Liver (tissue), 9 donors: ENCODE results near the gene KIF5A. TPM values are rescaled to one million over a fixed set of nuclear protein-coding genes. Genes with fewer than 3 reads are reported as not detected.
"Not testable (repeated sequence)": the region's sequence is repeated elsewhere in the genome, so short reads cannot be mapped to it uniquely, and the experiment has no call there.

Experiments used
- DNase-seq: peaks from one replicate; pipeline ENCODE4 v3.0.0-alpha.2; 2017; ENCODE audit warnings: low spot score
- H3K27ac ChIP-seq, 2 donors: one replicate each; pipeline ENCODE4 v1.7.0; 2013; ENCODE audit warnings: inconsistent platforms in 2 of 2, low read length in 2 of 2, control low read depth in 1 of 2, low read depth in 1 of 2, mild to moderate bottlenecking in 1 of 2
- H3K27me3 ChIP-seq, 4 donors: one replicate each; pipeline versions ENCODE4 v1.6.1 to v1.7.0; 2013; ENCODE audit warnings: low read length in 3 of 4, inconsistent platforms in 1 of 4, mild to moderate bottlenecking in 1 of 4, moderate library complexity in 1 of 4; ENCODE audit not compliant: control insufficient read depth in 4 of 4, insufficient read depth in 4 of 4
- H3K36me3 ChIP-seq, 4 donors: one replicate each; pipeline versions ENCODE4 v1.6.1 to v1.7.0; 2013; ENCODE audit warnings: low read length in 3 of 4, mild to moderate bottlenecking in 3 of 4, low read depth in 1 of 4, moderate library complexity in 1 of 4; ENCODE audit not compliant: control insufficient read depth in 4 of 4, insufficient read depth in 3 of 4
- H3K4me1 ChIP-seq, 4 donors: one replicate each; pipeline versions ENCODE4 v1.6.1 to v1.7.0; 2013; ENCODE audit warnings: low read length in 3 of 4, mild to moderate bottlenecking in 3 of 4, moderate library complexity in 1 of 4; ENCODE audit not compliant: control insufficient read depth in 4 of 4, insufficient read depth in 4 of 4
- H3K4me3 ChIP-seq, 3 donors: one replicate each; pipeline versions ENCODE4 v1.6.1 to v1.7.0; 2013; ENCODE audit warnings: low read length in 3 of 3, control low read depth in 1 of 3, low read depth in 1 of 3, mild to moderate bottlenecking in 1 of 3
- H3K9ac ChIP-seq, 2 donors: one replicate each; pipeline ENCODE4 v1.7.0; 2013; ENCODE audit warnings: low read length in 2 of 2, mild to moderate bottlenecking in 2 of 2, moderate library complexity in 2 of 2, control low read depth in 1 of 2, low read depth in 1 of 2
- H3K9me3 ChIP-seq, 4 donors: one replicate each; pipeline versions ENCODE4 v1.6.1 to v1.7.0; 2013; ENCODE audit warnings: low read length in 3 of 4; ENCODE audit not compliant: control insufficient read depth in 4 of 4
- ATF3 ChIP-seq: IDR thresholded peaks from 2 replicates; pipeline ENCODE4 v1.6.1; 2016; ENCODE audit warnings: antibody characterized with exemption
- CTCF ChIP-seq: fragments of 150-350 bp; IDR thresholded peaks from 2 replicates; pipeline ENCODE4 v1.5.1; 2017; ENCODE audit warnings: improper control_type of control experiment, low read depth, low read length; ENCODE audit not compliant: missing input control
- EGR1 ChIP-seq, 2 donors: IDR thresholded peaks; 2 replicates each; pipeline ENCODE4 v1.6.1; 2016 to 2018; ENCODE audit warnings: antibody characterized with exemption in 2 of 2, low read depth in 2 of 2
- FOXA1 ChIP-seq: IDR thresholded peaks from 2 replicates; pipeline ENCODE4 v1.6.1; 2016; ENCODE audit warnings: antibody characterized with exemption
- FOXA2 ChIP-seq: IDR thresholded peaks from 2 replicates; pipeline ENCODE4 v1.6.1; 2016; ENCODE audit warnings: antibody characterized with exemption
- GABPA ChIP-seq, 2 donors: IDR thresholded peaks in 1 of 2; conservative IDR thresholded peaks in 1 of 2; 2 replicates each; pipeline ENCODE4 v1.6.1; 2016; ENCODE audit warnings: antibody characterized with exemption in 2 of 2, mild to moderate bottlenecking in 1 of 2, moderate library complexity in 1 of 2
- HNF4A ChIP-seq, 2 donors: conservative IDR thresholded peaks; 2 replicates each; pipeline ENCODE4 v1.6.1; 2016; ENCODE audit warnings: antibody characterized with exemption in 2 of 2, mild to moderate bottlenecking in 2 of 2
- HNF4G ChIP-seq: IDR thresholded peaks from 2 replicates; pipeline ENCODE4 v1.6.1; 2016; ENCODE audit warnings: antibody characterized with exemption
- JUND ChIP-seq, 2 donors: IDR thresholded peaks; 2 replicates each; pipeline ENCODE4 v1.6.1; 2016; ENCODE audit warnings: antibody characterized with exemption in 2 of 2
- MAX ChIP-seq: IDR thresholded peaks from 2 replicates; pipeline ENCODE4 v1.6.1; 2016; ENCODE audit warnings: antibody characterized with exemption
- NR2F2 ChIP-seq: IDR thresholded peaks from 2 replicates; pipeline ENCODE4 v1.6.1; 2016; ENCODE audit warnings: antibody characterized with exemption
- RAD21 ChIP-seq, 2 donors: IDR thresholded peaks; 2 replicates each; pipeline ENCODE4 v1.6.1; 2016; ENCODE audit warnings: antibody characterized with exemption in 2 of 2, mild to moderate bottlenecking in 2 of 2
- REST ChIP-seq: IDR thresholded peaks from 2 replicates; pipeline ENCODE4 v1.6.1; 2016; ENCODE audit warnings: antibody characterized with exemption, mild to moderate bottlenecking
- RXRA ChIP-seq, 2 donors: IDR thresholded peaks; 2 replicates each; pipeline ENCODE4 v1.6.1; 2017 to 2018; ENCODE audit warnings: antibody characterized with exemption in 2 of 2, mild to moderate bottlenecking in 1 of 2
- SP1 ChIP-seq: IDR thresholded peaks from 2 replicates; pipeline ENCODE4 v1.6.1; 2018; ENCODE audit warnings: antibody characterized with exemption, mild to moderate bottlenecking
- TAF1 ChIP-seq: conservative IDR thresholded peaks from 2 replicates; pipeline ENCODE4 v1.6.1; 2016; ENCODE audit warnings: antibody characterized with exemption, mild to moderate bottlenecking
- YY1 ChIP-seq: IDR thresholded peaks from 2 replicates; pipeline ENCODE4 v1.6.1; 2016; ENCODE audit warnings: antibody characterized with exemption, mild to moderate bottlenecking
- ZBTB33 ChIP-seq: IDR thresholded peaks from 2 replicates; pipeline ENCODE4 v1.6.1; 2016; ENCODE audit warnings: antibody characterized with exemption
- WGBS: extraction: QIAGEN DNeasy Blood & Tissue Kit; methylation state at CpG from one replicate; pipeline ENCODE4 v1.1.7; 2013; 5-methylcytosine and 5-hydroxymethylcytosine counted together
- polyA plus RNA-seq, 2 donors: library from polyadenylated mRNA; stranded (reverse) in 1 of 2; unstranded in 1 of 2; fragments of 200-250 nt in 1 of 2; fragments of >200 nt in 1 of 2; fragmentation: Nextera tagmentation in 1 of 2; extraction: Ambion mirVana in 1 of 2; gene quantifications; one replicate each; pipeline versions ENCODE4 v1.2.1 to v1.2.3, GENCODE V29; 2013 to 2015
- total RNA-seq, 2 donors: library from RNA; depleted of rRNA; stranded (reverse); fragments of >200 nt; gene quantifications; one replicate each; pipeline ENCODE4 v1.2.3, GENCODE V29; 2014
- donor health status: healthy.
- donor health status: healthy.
- donor health status: healthy.
- donor health status: healthy.
- donor health status: healthy.

KIF5A gene
- total and polyA plus RNA-seq, 4 donors: 0.01 to 0.42 TPM; not detected in 2

- no peak for DNase-seq
- WGBS: 95% methylated on average over 2 of the region's 2 CpGs
- TF ChIP-seq ATF3 (no peak), ZBTB33 (no peak), SP1 (no peak), EGR1 (IDR thresholded peaks at IDR 0.05; ENCODE audit: low read depth in 2 of 2) (no peak), MAX (no peak), GABPA (IDR thresholded peaks at IDR 0.05 in 1 of 2, conservative IDR thresholded peaks at IDR 0.05 in 1 of 2) (no peak), REST (no peak), TAF1 (no peak), RAD21 (IDR thresholded peaks at IDR 0.05) (no peak), YY1 (no peak), HNF4A (conservative IDR thresholded peaks at IDR 0.05) (no peak), RXRA (IDR thresholded peaks at IDR 0.05) (no peak), FOXA1 (no peak), NR2F2 (no peak), HNF4G (no peak), CTCF (no peak), JUND (IDR thresholded peaks at IDR 0.05) (no peak), FOXA2 (no peak)
- Histone ChIP-seq H3K27ac (no peak overlapping the region), H3K9ac (no peak overlapping the region), H3K4me1 (no peaks in the 10 kb centered on the region), H3K4me3 (no peak overlapping the region), H3K9me3 (no peaks in the 10 kb centered on the region), H3K36me3 (no peaks in the 10 kb centered on the region), H3K27me3 (peaks cover 0 to 3% (median 0%) of the 10 kb centered on the region in 4 donors)
Observed at GRCh38 chr12:57560516-57560915, 10.7 kb downstream of the KIF5A start.

- not testable (repeated sequence) for DNase-seq, H3K4me1 ChIP-seq, H3K27me3 ChIP-seq, H3K4me3 ChIP-seq, H3K9me3 ChIP-seq, H3K9ac ChIP-seq, H3K27ac ChIP-seq, H3K36me3 ChIP-seq
- 74% methylated on average over 1 of the region's 1 CpG for WGBS
Observed at GRCh38 chr12:57561117-57561516, 11.3 kb downstream of the KIF5A start.
